Measurements from ENCODE around the gene FHL3. TPM values are rescaled to one million over a fixed set of nuclear protein-coding genes. Genes with fewer than 3 reads are reported as not detected.
A peak's percentile ranks its signal among the peaks of the same experiment; 100 is the strongest.

The FHL3 gene
- total RNA-seq, 2 donors from 2014 or later: 8.6 to 15.5 TPM

DNA sequence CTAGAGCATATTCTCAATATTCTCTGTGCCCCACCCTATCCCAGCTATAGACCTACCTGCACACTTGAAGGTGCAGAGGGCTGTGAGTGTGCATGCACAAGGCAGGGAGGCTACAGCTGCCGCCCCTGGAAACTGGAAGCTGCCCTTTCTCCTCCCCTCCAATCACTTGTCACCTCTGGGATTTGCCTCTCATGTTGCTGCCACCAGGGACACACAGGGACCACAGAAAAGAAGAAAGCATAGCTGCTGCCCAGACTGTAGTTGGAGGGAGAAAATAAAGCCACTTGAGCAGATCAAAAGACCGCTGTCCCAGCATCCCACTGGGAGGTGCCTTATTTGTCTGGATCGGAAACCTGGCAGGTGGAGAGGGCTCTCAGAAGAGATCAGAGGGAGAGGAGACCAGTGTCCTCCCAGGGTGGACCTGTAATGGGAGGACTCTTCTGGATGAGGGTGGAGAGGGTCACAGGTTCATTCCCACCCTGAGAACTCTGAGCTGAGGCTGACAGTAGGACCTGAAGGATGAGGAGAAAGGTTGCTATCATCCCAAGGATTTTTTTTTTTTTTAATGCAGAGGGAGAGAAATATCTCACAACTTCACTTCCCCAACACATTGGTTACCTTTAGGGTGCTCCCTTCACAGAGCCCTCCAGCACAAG lies 50.9 kb downstream of the FHL3 start:
- no peak overlapping the region for H3K4me3 Mint-ChIP-seq
- H3K4me1 Mint-ChIP-seq: no peaks in the 10 kb centered on the region
- no peak for ATAC-seq (replicated peaks)
- H3K9me3 Mint-ChIP-seq: no peaks in the 10 kb centered on the region
- H3K27me3 Mint-ChIP-seq: no peaks in the 10 kb centered on the region
- no peak overlapping the region for H3K27ac Mint-ChIP-seq
- peaks cover 36% of the 10 kb centered on the region for H3K36me3 Mint-ChIP-seq (ENCODE audit: low read depth)

DNA sequence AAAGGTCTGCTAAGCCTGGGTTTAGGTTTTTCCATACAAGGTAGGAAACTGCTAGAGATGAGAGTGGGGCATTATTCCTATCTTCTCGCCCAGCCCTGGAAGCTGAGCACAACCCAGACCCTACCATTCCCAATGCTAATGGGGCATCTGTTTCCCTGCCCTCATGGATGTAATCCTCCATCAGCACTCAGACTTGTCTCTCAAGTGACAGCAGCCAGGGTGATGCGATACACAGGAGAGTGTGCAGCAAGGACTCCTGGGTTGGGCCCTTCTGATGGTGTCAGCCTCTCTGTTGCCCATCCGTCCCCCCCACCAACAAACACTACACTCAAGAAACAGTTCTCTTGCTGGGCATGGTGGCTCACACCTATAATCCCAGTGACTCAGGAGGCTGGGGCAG lies 52.6 kb downstream of the FHL3 start:
- H3K9me3 Mint-ChIP-seq: no peaks in the 10 kb centered on the region
- no peaks in the 10 kb centered on the region for H3K27me3 Mint-ChIP-seq
- no peak for ATAC-seq (replicated peaks)
- no peak overlapping the region for H3K4me3 Mint-ChIP-seq
- no peak overlapping the region for H3K27ac Mint-ChIP-seq
- H3K36me3 Mint-ChIP-seq (ENCODE audit: low read depth): peaks cover 19% of the 10 kb centered on the region
- no peaks in the 10 kb centered on the region for H3K4me1 Mint-ChIP-seq

DNA sequence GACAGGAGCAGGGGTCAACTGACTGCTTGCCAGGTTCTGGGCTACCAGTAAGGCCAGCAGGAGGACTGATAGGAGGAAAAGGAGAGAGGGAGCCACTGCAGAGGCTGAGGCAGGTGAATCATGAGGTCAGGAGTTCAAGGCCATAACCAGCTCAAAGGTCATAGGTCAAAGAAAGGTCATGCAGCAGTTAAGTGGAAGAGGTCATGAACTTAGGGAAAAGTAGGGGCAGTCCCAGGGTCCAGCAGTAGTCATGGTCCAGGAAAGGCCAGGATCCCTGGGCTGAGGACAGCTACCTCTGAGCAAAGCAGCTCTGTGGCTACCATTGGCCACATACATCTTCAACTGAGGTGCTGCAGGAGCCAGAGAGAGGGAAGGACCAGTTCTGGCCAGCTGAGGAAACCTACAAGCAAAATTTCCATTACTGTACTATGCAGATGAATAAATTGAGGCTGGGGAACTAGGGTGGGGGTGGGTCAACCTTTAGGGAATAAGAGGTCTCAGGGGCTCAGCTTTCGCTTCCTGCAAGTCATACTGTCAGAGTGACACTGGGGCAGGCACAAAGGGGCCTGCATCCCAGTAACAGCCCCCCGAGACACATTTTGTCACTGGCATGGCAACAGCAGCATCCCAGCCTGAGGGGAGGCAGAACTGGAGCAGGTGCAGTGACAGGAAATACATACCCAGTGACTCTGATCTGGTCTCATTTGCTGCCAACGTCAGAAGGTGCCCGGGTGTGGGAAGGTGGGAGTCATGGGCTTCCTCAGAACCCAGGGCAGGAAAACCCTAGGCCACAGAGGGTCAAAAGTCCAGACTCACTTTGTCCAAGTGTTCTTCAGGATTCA lies 53.3 kb downstream of the FHL3 start:
- H3K27ac Mint-ChIP-seq: no peak overlapping the region
- H3K36me3 Mint-ChIP-seq (ENCODE audit: low read depth): peaks cover 12% of the 10 kb centered on the region
- no peaks in the 10 kb centered on the region for H3K27me3 Mint-ChIP-seq
- no peak overlapping the region for H3K4me3 Mint-ChIP-seq
- no peaks in the 10 kb centered on the region for H3K9me3 Mint-ChIP-seq
- no peaks in the 10 kb centered on the region for H3K4me1 Mint-ChIP-seq
- no peak for ATAC-seq (replicated peaks)

DNA sequence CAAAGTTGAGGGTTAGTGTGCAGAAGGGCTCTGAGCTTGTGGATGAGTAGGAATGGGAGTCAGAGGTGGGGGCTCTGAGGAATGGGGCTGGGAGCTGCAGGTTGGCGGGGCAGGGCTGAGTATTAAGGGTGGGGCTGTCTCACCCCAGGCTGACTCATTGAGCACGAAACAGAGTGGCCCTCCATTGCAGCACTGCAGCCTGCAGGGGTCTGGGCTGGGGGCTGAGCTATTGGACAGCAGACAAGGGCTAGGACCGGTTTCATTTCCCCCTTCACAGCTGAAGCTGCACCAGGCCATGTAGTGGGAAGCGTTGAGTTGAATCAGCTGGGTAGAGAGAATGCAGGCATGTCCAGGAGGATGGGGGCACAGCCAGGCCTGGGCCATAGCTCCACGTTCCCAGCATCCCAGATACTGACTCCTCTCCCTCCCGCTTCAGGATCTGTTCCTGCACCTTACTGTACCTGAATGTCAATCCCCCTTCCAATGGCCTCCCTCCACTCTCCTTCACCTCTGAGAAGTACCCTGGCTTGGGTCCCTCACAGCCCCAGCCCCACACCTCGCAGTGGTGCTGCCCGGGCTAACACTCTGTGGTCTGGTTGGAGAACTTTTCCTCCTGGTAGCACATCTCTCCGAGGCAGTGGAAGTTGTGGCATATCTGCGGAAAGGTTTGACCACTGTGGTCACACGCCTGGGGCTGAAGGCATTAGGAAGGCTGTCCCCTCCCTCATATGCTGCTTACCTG lies 54.1 kb downstream of the FHL3 start:
- H3K27me3 Mint-ChIP-seq: no peaks in the 10 kb centered on the region
- no peak overlapping the region for H3K27ac Mint-ChIP-seq
- H3K4me1 Mint-ChIP-seq: no peaks in the 10 kb centered on the region
- H3K36me3 Mint-ChIP-seq (ENCODE audit: low read depth): peaks cover 4% of the 10 kb centered on the region
- H3K4me3 Mint-ChIP-seq: no peak overlapping the region
- no peaks in the 10 kb centered on the region for H3K9me3 Mint-ChIP-seq
- no peak for ATAC-seq (replicated peaks)

DNA sequence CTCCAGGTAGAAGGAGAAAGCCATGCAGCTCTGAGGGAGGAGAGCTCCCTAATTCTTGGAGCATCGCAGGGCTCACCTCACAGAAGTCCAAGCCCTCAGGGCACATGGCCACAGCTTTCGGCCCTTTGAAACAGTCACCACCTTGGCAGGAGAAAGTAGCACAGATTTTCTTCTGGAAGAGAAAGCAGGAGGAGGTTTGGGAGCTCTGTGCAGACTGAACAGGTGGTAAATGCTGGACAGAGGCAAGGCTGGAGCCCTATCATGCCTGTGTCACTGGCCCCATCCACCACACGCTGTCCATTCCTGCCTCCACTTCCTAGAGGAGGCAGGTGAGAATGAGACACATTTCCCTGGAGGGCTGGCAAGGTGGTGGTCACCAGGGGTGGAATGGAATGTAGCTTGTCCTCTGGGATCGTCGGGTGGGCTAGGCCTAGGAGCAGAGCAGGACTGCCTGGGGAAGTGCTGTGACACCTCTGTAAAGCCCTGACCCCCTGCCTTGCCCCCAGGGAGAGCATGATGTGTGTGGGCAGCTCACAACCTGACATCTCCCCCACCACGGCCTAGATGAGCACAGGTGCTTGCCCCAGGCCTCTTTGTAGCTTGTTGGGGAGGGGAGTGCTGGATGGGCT lies 55.7 kb downstream of the FHL3 start:
- H3K9me3 Mint-ChIP-seq: no peaks in the 10 kb centered on the region
- no peaks in the 10 kb centered on the region for H3K4me1 Mint-ChIP-seq
- no peak overlapping the region for H3K4me3 Mint-ChIP-seq
- no peaks in the 10 kb centered on the region for H3K27me3 Mint-ChIP-seq
- ATAC-seq (replicated peaks): no peak
- no peak overlapping the region for H3K27ac Mint-ChIP-seq
- H3K36me3 Mint-ChIP-seq (ENCODE audit: low read depth): no peaks in the 10 kb centered on the region

DNA sequence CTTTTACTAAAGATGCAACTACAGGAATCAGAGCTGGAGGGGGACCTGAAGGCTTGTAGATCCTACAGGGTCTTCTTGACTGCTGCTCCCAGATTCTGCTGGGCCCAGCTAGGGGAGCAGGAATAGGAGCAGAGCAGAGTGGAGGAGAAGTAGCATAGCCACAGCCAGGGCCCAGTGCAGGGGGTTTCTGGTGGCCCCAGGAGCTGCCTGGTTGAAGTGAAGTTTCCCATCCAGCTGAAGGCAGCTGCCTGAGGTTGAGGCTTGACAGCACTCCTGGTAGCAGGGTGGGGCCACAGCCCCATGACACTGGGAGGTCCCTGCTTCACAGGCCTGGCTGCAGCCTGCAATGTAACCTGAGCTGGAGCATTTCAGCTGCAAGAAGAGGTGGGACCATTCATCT lies 56.5 kb downstream of the FHL3 start:
- ATAC-seq (replicated peaks): no peak
- no peak overlapping the region for H3K27ac Mint-ChIP-seq
- no peak overlapping the region for H3K4me3 Mint-ChIP-seq
- H3K9me3 Mint-ChIP-seq: no peaks in the 10 kb centered on the region
- no peaks in the 10 kb centered on the region for H3K4me1 Mint-ChIP-seq
- H3K27me3 Mint-ChIP-seq: no peaks in the 10 kb centered on the region
- no peaks in the 10 kb centered on the region for H3K36me3 Mint-ChIP-seq (ENCODE audit: low read depth)

DNA sequence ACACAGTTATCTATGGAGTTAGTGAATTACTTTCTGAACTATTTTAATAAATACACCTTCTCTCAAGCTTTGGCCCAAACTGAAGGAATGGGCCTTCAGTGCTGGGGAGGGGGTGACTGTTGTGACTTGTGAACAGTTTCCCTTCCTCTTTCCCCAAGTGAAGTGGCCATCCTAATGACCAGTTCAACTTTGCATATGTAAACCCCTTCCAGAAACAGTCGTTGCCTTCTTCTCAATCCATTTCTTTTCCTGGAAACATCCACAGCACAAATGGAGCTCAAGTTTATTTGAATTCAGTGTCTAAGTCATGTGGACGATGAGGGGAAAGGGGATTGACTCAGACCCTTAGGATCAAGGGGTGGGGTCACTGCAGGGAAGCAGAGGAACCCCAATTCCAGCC lies 57.1 kb downstream of the FHL3 start:
- Mint-ChIP-seq H3K4me3 (no peak overlapping the region), H3K27me3 (no peaks in the 10 kb centered on the region), H3K9me3 (no peaks in the 10 kb centered on the region), H3K4me1 (no peaks in the 10 kb centered on the region), H3K27ac (peak overlapping the region; percentile 41), H3K36me3 (ENCODE audit: low read depth) (no peaks in the 10 kb centered on the region)
- ATAC-seq (replicated peaks): no peak

DNA sequence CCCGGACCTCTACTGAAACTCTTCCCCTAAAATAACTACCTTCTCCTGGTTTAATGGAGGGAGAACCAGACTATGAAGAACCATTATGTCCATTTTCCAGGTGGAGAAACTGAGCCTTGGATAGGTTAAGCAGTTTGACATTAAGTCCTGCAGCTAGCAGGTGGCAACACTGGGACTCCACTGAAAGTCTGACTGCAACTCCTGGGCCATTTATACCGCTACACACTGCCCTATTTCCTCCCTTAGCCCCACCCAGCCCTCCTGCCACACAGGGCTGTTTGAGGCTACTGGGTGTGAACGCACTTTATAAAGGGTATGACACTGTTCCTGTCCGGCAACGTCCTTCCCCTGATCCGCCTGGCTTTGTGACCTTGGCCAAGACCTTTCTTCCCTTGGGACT lies 58.0 kb downstream of the FHL3 start:
- peak overlapping the region; percentile 76 for H3K4me3 Mint-ChIP-seq
- H3K4me1 Mint-ChIP-seq: no peaks in the 10 kb centered on the region
- ATAC-seq (replicated peaks): peak; percentile 25
- H3K27me3 Mint-ChIP-seq: no peaks in the 10 kb centered on the region
- no peaks in the 10 kb centered on the region for H3K9me3 Mint-ChIP-seq
- no peaks in the 10 kb centered on the region for H3K36me3 Mint-ChIP-seq (ENCODE audit: low read depth)
- peak overlapping the region; percentile 87 for H3K27ac Mint-ChIP-seq

Other genes with a start within 250 kb of the FHL3 start
- gene EPHA10, start 240.4 kb downstream of the FHL3 start, total RNA-seq: 1 to 10 TPM; 1.4 to 1.7 TPM
- gene MANEAL, start 211.7 kb downstream of the FHL3 start, total RNA-seq: 1 to 10 TPM; 3.0 to 5.2 TPM
- gene C1orf122, start 197.7 kb downstream of the FHL3 start, total RNA-seq: 10 to 100 TPM; 17.7 to 29.4 TPM
- 10 to 100 TPM; 20.1 to 48.3 TPM for gene YRDC, start 197.3 kb downstream of the FHL3 start, total RNA-seq
- 10 to 100 TPM; 23.5 to 27.2 TPM for gene MTF1, start 145.9 kb downstream of the FHL3 start, total RNA-seq
- gene INPP5B, start 58.5 kb downstream of the FHL3 start, total RNA-seq: 10 to 100 TPM; 21.6 to 26.9 TPM
- gene SF3A3, start 15.5 kb downstream of the FHL3 start, total RNA-seq: 100 to 1,000 TPM in 1 of 2 donors, 10 to 100 TPM in 1; 77.5 to 129 TPM
- 10 to 100 TPM; 41.1 to 60.8 TPM for gene UTP11, start 7.2 kb upstream of the FHL3 start, total RNA-seq
- gene POU3F1, start 41.3 kb upstream of the FHL3 start, total RNA-seq: under 1 TPM; 0.11 TPM

Measured in activated T-helper 17 cell treated with anti-CD3 and anti-CD28 coated beads, Interleukin-2, amount 50 U/mL, for 72 hours (primary cell).